HG02571 (cell line): Measurements from ENCODE around the gene C14orf132.

Experiments
- ATAC-seq: cut with Tn5 transposase; IDR thresholded peaks from one replicate; pipeline ENCODE4 v1.9.1; 2021; ENCODE audit warnings: mild to moderate bottlenecking, moderate library complexity; ENCODE audit not compliant: unreplicated experiment

Gene C14orf132

GRCh38 chr14:96081767-96082400 lies 42.7 kb downstream of the C14orf132 start:
- no peak for ATAC-seq

- no peak for ATAC-seq
Observed at GRCh38 chr14:96082420-96083300, 43.5 kb downstream of the C14orf132 start.

GRCh38 chr14:96083667-96084320 lies 44.6 kb downstream of the C14orf132 start:
- ATAC-seq: no peak

- no peak for ATAC-seq
Observed at GRCh38 chr14:96084796-96085195, 45.6 kb downstream of the C14orf132 start.

GRCh38 chr14:96085369-96085768 lies 46.2 kb downstream of the C14orf132 start:
- no peak for ATAC-seq

- ATAC-seq: no peak
Observed at GRCh38 chr14:96086032-96086431, 46.9 kb downstream of the C14orf132 start.

- no peak for ATAC-seq
Observed at GRCh38 chr14:96086574-96087077, 47.5 kb downstream of the C14orf132 start.

- no peak for ATAC-seq
Observed at GRCh38 chr14:96088074-96088473, 48.9 kb downstream of the C14orf132 start.

GRCh38 chr14:96088481-96088880 lies 49.3 kb downstream of the C14orf132 start:
- no peak for ATAC-seq

- no peak for ATAC-seq
Observed at GRCh38 chr14:96088911-96089310, 49.7 kb downstream of the C14orf132 start.

- no peak for ATAC-seq
Observed at GRCh38 chr14:96089401-96089800, 50.2 kb downstream of the C14orf132 start.

- no peak for ATAC-seq
Observed at GRCh38 chr14:96090441-96091148, 51.4 kb downstream of the C14orf132 start.

- no peak for ATAC-seq
Observed at GRCh38 chr14:96091149-96091693, 52.1 kb downstream of the C14orf132 start.

- ATAC-seq: no peak
Observed at GRCh38 chr14:96091941-96092411, 52.8 kb downstream of the C14orf132 start.

GRCh38 chr14:96092936-96093335 lies 53.8 kb downstream of the C14orf132 start:
- no peak for ATAC-seq

- no peak for ATAC-seq
Observed at GRCh38 chr14:96094211-96094610, 55.0 kb downstream of the C14orf132 start.

GRCh38 chr14:96094656-96095055 lies 55.5 kb downstream of the C14orf132 start:
- ATAC-seq: no peak

- ATAC-seq: no peak
Observed at GRCh38 chr14:96095058-96095457, 55.9 kb downstream of the C14orf132 start.

GRCh38 chr14:96095581-96096476 lies 56.7 kb downstream of the C14orf132 start:
- ATAC-seq: no peak
